GM12878 (cell line): ENCODE measurements around the gene TREML1. TPM values are rescaled to one million over a fixed set of nuclear protein-coding genes. Genes with fewer than 3 reads are reported as not detected.

ENCODE experiments used
- BCLAF1 ChIP-seq: fragments of 450-650 bp; IDR thresholded peaks from 2 replicates; pipeline ENCODE4 v1.6.1; 2017; ENCODE audit warnings: antibody characterized with exemption, mild to moderate bottlenecking, moderate library complexity
- BRCA1 ChIP-seq: IDR thresholded peaks from 2 replicates; pipeline ENCODE4 v1.6.1; 2011; ENCODE audit warnings: low read depth, low read length, improper control_type of control experiment
- CBX3 ChIP-seq: fragments of 200-600 bp; sonication (generic); IDR thresholded peaks from 2 replicates; pipeline ENCODE4 v1.6.1; 2016; ENCODE audit warnings: low read depth, borderline replicate concordance
- EED ChIP-seq: sonication (generic); IDR thresholded peaks from 2 replicates; pipeline ENCODE4 v1.6.1; 2016; ENCODE audit warnings: antibody characterized with exemption, low read depth
- EZH2 ChIP-seq: IDR thresholded peaks from 2 replicates; pipeline ENCODE4 v1.6.1; 2012; ENCODE audit warnings: low read depth, mild to moderate bottlenecking, control low read depth, inconsistent platforms, low read length, borderline replicate concordance; ENCODE audit not compliant: control insufficient read depth
- KDM1A ChIP-seq: fragments of 200-600 bp; sonication (generic); IDR thresholded peaks from 2 replicates; pipeline ENCODE4 v1.6.1; 2016; ENCODE audit warnings: borderline replicate concordance
- KLF5 ChIP-seq: fragments of 450-650 bp; IDR thresholded peaks from 2 replicates; pipeline ENCODE4 v1.6.1; 2014; ENCODE audit warnings: mild to moderate bottlenecking; ENCODE audit not compliant: partially characterized antibody
- MEF2B ChIP-seq: fragments of 450-650 bp; IDR thresholded peaks from 2 replicates; pipeline ENCODE4 v1.6.1; 2018; ENCODE audit warnings: mild to moderate bottlenecking, moderate library complexity; ENCODE audit not compliant: partially characterized antibody, poor library complexity, severe bottlenecking
- MLLT1 ChIP-seq: fragments of 450-650 bp; IDR thresholded peaks from 2 replicates; pipeline ENCODE4 v1.6.1; 2016; ENCODE audit warnings: mild to moderate bottlenecking
- PAX8 ChIP-seq: fragments of 450-650 bp; IDR thresholded peaks from 2 replicates; pipeline ENCODE4 v1.6.1; 2017; ENCODE audit warnings: mild to moderate bottlenecking, moderate library complexity
- PBX3 ChIP-seq: IDR thresholded peaks from 2 replicates; pipeline ENCODE4 v1.6.1; 2011; ENCODE audit warnings: mild to moderate bottlenecking, low read depth, low read length, moderate library complexity; ENCODE audit not compliant: insufficient replicate concordance
- RB1 ChIP-seq: fragments of 450-650 bp; formaldehyde crosslinking; IDR thresholded peaks from 2 replicates; pipeline ENCODE4 v1.6.1; 2017; ENCODE audit warnings: mild to moderate bottlenecking, borderline replicate concordance
- RCOR1 ChIP-seq: conservative IDR thresholded peaks from 2 replicates; pipeline ENCODE4 v1.6.1; 2012; ENCODE audit warnings: low read depth, low read length, improper control_type of control experiment
- REST ChIP-seq: IDR thresholded peaks from 2 replicates; pipeline ENCODE4 v1.6.1; 2012; ENCODE audit warnings: mild to moderate bottlenecking, low read depth, low read length
- SRF ChIP-seq, 2 experiments: IDR thresholded peaks; 2 replicates each; pipeline ENCODE4 v1.6.1; 2011; ENCODE audit warnings: low read depth in 2 of 2, low read length in 2 of 2, mild to moderate bottlenecking in 1 of 2, moderate library complexity in 1 of 2
- TCF7 ChIP-seq: IDR thresholded peaks from 2 replicates; pipeline ENCODE4 v1.6.1; 2014; ENCODE audit warnings: antibody characterized with exemption, borderline replicate concordance
- polyA plus RNA-seq, 11 experiments: library from polyadenylated mRNA; depleted of rRNA in 4 of 11; unstranded in 6 of 11; stranded (reverse) in 5 of 11; fragments of >200 nt; fragmentation: Nextera tagmentation in 4 of 11; fragmentation: Illumina TruSeq in 1 of 11; extraction: Ambion mirVana in 4 of 11; extraction: Trizol in 1 of 11; gene quantifications; 1 replicate in 1 of 11; 2 replicates in 10 of 11; pipeline versions ENCODE4 v1.2.1 to v1.2.3, GENCODE V29; 2011 to 2016; ENCODE audit warnings: inconsistent platforms in 2 of 11, missing spikeins in 2 of 11, low read depth in 1 of 11
- total RNA-seq, 4 experiments: library from RNA; depleted of rRNA in 3 of 4; stranded (reverse); fragments of >200 nt in 3 of 4; fragmentation: Illumina TruSeq in 1 of 4; extraction: Trizol in 1 of 4; gene quantifications; 2 replicates each; pipeline versions ENCODE4 v1.2.1 to v1.2.3, GENCODE V29; 2013 to 2021

The TREML1 gene
- total and polyA plus RNA-seq, 10 of the 15 experiments (the other 5 are each of a cell fraction or from before 2014, with no cell fraction given), result 0.21 TPM; not detected in 9

- TF ChIP-seq EZH2, result no peak
- no peak for TF ChIP-seq CBX3
- no peak for TF ChIP-seq PBX3
- TF ChIP-seq BRCA1, result no peak
- TF ChIP-seq MEF2B, result no peak
- no peak for TF ChIP-seq REST
- TF ChIP-seq SRF (IDR thresholded peaks at IDR 0.05; ENCODE audit: low read depth in 2 of 2, low read length in 2 of 2), result 0 out of 4 replicates have a peak, but pooled peaks of 1 of the 2 experiments have one; percentile 38
- TF ChIP-seq RCOR1, result no peak
- TF ChIP-seq PAX8, result no peak
- TF ChIP-seq MLLT1, result no peak
- no peak for TF ChIP-seq KDM1A
- no peak for TF ChIP-seq KLF5
- TF ChIP-seq BCLAF1, result no peak
- TF ChIP-seq TCF7, result no peak
- peak; percentile 30; the same call in 1 of the 2 replicates for TF ChIP-seq EED
- TF ChIP-seq RB1, result 0 out of 2 replicates have a peak, but pooled peaks have one; percentile 49
Observed at GRCh38 chr6:41200296-41200900, 46.3 kb upstream of the TREML1 start (continued).
